Daoy (cell line): Measurements from ENCODE around the gene PHOSPHO2. TPM values are rescaled to one million over a fixed set of nuclear protein-coding genes. Genes with fewer than 3 reads are reported as not detected.
"Not testable (repeated sequence)": the region's sequence is repeated elsewhere in the genome, so short reads cannot be mapped to it uniquely, and the experiment has no call there.

Source experiments
- DNase-seq: peaks from one replicate; pipeline ENCODE4 v3.0.0-alpha.2; 2015; ENCODE audit warnings: low read depth
- total RNA-seq: library from RNA; depleted of rRNA; stranded (reverse); fragments of >200 nt; shearing (Covaris generic); gene quantifications from 2 replicates; pipeline ENCODE4 v1.2.3, GENCODE V29; 2014

PHOSPHO2 gene
- total RNA-seq, 1 experiment from 2014 or later, result 10.4 TPM

DNA sequence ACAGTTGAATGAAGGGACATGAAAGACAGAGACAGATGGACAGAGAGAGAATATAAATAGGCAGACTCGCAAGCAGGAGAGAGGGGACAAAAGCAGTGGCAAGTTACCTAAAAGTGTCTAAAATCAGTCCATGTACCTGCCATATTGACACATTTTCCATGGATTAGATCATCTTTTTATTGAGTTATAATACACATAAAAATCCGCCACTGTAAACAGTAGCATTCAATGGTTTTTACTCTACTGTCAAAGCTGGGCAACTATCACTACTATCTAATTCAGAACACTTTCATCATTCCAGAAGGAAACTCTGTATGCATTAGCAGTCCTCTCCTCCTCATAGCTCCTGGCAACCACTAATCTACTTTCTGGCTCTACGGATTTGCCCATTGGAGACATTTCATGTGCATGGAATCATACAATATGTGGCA, 10.1 kb upstream of the PHOSPHO2 start:
- no peak for DNase-seq

DNA sequence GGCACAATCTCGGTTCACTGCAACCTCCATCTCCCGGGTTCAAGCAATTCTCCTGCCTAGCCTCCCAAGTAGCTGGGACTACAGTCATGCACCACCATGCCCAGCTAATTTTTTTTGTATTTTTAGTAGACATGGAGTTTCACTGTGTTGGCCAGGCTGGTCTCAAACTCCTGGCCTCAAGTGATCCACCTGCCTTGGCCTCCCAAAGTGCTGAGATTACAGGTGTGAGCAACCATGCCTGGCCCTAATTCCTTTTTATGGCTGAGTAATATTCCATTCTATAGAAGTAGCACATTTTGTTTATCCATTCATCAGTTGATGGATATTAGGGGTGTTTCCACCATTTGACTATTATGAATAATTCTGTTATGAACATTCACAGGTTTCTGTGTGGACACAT, 9.6 kb upstream of the PHOSPHO2 start:
- not testable (repeated sequence) for DNase-seq

DNA sequence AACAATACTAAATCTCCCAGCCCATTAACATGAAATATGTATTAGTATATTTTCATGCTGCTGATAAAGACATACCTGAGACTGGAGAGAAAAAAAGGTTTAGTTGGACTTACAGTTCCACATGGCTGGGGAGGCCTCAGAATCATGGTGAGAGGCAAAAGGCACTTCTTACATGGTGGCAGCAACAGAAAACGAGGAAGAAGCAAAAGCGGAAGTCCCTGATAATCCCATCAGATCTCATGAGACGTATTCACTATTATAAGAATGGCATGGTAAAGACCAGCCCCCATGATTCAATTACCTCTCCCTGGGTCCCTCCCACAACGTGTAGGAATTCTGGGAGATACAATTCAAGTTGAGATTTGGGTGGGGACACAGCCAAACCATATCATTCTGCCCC, 7.4 kb upstream of the PHOSPHO2 start:
- DNase-seq, result not testable (repeated sequence)

DNA sequence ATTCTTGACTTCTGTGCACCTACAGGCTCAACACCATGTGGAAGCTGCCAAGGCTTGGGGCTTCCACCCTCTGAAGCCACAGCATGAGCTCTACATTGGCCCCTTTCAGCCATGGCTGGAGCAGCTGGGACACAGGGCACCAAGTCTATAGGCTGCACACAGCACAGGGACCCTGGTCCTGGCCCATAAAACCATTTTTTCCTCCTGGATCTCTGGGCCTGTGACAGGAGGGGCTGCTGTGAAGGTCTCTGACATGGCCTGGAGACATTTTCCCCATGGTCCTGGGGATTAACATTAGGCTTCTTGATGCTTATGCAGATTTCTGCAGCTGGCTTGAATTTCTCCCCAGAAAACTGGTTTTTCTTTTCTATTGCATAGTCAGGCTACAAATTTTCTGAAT, 6.3 kb upstream of the PHOSPHO2 start:
- DNase-seq, result not testable (repeated sequence)

DNA sequence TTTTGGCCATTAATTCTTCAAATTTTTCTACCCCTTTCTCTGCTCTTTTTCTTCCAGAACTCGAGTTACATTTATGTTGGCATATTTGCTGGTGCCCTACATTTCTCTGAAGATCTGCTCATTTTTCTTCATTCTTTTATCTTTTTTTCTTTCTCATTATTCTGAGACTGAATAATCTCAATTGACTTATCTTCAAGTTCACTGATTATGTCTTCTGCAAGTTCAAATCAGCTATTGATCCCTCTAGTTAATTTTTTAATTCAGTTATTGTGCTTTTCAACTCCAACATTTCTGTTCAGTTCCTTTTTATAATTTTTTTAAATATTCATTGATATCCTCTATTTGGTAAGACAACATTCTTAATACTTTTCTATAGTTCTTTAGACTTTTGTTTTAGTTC, 3.3 kb upstream of the PHOSPHO2 start:
- no peak for DNase-seq

DNA sequence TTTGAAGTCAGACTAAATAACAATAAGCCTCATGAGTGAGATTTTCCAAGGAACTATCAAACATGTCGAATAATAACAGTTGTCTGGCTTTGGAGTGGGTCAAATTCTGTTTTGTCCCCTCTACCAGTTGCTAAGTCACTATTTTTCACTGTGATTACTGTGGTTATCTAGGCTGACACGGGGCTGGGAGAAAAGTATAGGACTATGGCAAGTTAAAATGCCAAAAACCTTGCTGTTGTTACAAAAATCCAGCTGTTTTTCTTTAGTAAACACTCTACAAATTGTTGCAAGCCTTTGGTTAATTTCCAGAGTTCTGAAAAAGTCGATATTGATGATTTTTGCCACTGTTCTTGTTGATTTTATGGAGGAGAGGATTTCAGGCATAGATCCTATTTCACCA, 1.6 kb upstream of the PHOSPHO2 start:
- no peak for DNase-seq

DNA sequence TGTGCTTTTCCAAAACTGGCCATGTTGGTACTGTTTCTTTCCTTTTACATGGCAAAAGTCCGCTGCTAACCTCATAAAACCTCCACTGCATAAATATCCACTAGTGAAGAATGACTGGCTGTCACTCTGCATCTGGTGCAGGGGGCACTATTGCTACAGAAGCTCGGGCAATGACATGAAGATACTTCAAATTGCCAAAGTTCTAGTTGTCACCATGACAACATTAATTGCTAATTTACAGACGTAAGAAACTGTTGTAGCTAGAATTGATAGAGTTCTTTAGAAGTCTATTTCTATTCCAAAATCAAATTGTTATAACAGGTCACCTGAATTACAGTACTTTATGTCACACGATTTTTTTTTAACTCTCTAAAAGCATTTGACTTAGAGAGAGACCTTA, 909 bp upstream of the PHOSPHO2 start:
- DNase-seq, result no peak

DNA sequence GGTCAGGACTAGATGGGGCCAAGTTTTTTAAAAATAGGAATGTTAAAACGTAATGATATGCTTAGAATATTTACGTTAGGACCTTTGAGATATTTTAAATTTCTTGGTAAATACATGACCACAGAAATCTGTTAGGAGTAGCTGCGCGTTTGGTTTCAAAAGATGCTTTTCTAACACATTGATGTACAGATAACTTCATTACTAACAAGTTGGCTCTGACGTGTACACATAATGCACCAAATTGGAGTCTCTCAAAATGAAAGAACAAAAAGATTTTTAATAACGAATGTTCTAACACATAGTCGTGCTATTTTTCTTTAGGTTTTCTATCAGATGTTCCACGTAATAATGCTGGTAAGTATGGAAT, 608 bp downstream of the PHOSPHO2 start:
- no peak for DNase-seq

DNA sequence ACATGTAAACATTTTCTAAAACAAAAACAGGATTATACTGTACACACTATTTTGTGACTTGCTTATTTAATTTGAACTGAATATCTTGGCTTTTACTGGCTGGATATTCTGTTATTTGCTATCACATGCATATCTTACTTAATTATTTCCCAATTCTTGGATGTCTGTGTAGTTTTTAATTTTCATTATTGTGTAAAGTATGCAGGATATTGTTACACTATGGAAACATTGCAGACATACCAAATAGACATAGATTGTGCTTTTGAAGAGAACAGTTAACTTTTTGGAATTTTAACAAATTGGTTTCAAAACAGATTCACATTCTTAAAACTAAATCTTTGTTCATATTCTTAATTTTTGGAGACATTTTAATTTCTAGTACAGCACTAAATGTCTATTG, 2.1 kb downstream of the PHOSPHO2 start:
- no peak for DNase-seq

DNA sequence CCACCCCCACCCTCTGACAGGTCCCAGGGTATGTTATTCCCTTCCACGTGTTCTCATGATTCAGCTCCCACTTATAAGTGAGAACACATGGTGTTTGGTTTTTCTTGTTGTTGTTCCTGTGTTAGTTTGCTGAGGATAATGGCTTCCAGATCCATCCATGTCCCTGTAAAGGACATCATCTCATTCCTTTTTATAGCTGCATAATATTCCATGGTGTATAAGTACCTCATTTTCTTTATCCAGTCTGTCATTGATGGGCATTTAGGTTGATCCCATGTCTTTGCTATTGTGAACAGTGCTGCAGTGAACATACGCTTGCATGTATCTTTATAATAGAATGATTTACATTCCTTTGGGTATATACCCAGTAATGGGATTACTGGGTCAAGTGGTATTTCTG, 4.9 kb downstream of the PHOSPHO2 start:
- not testable (repeated sequence) for DNase-seq

DNA sequence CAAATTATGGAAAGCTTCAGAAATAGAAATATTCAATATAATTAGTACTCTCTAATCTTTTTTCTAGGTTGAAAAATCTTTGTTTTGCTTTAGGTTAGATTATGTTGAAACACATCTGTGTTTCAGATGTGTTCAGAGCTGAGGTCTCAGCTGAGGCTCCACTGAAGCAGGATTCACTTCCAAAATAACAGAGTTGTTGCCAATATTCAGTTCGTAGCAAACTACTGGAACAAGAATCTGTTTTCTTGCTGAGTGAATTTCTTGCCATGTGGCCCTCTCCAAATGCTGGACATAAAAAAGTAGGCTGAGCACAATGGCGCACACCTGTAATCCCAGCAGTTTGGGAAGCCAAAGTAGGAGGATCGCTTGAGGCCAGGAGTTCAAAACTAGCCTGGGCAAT, 8.7 kb downstream of the PHOSPHO2 start:
- no peak for DNase-seq

DNA sequence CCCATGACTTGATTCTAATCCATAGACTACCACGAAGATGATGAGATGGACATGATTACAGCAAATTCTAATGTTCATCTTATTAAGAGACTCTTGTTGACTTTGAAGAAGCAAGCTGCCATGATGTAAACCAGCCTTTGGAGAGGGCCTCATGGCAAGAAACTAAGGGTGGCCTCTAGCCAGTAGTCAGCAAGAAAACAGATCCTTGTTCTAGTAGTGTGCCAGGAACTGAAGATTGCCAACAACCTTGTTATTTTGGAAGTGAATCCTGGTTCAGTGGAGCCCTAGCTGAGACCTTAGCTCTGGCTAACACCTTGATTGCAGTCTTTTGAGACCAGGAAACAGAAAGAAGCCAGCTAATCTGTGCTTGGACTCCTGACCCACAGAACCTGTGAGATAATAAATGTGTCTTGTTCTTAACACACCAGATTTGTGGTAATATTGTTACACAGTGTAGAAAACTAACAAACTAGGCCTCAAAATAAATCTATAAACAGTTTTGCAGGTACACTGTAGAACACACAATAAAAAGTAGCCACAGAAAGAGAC, 10.0 kb downstream of the PHOSPHO2 start:
- no peak for DNase-seq

DNA sequence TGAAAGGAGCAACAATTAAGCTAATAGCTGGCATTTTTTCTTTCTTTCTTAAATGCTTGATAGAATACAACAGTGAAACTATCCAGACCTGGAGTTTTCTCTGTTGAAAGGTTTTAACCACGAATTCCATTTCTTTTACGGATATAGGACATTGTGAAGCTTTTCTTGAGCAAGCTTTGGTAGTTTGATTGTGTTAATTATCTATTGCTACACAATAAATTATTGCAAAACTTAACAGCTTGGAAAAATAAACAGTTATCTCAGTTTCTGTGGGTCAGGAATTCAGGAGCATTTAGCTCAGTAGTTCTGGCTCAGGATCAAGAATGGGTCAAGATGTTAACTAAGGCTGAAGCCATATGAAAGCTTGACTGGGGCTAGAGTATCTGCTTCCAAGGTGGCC, 11.7 kb downstream of the PHOSPHO2 start:
- no peak for DNase-seq

DNA sequence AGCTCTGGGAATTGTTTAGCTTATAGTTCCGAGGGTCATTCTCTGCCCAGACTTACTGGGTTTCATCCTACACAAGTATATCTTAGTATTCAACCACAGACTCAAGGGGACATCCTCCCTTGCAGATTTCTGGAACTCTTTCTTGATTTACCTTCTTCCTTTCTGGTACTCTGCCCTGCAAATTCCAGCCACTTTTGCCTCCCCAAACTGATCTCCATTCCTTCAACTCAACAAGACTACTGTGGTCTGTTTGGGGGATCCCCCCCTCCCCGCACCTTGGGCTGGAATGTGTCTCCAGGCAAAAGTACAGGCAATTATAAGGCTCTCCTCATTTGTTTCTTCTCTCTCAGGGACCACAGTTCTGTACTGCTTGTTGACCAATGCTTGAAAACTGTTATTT, 13.4 kb downstream of the PHOSPHO2 start:
- DNase-seq, result no peak

DNA sequence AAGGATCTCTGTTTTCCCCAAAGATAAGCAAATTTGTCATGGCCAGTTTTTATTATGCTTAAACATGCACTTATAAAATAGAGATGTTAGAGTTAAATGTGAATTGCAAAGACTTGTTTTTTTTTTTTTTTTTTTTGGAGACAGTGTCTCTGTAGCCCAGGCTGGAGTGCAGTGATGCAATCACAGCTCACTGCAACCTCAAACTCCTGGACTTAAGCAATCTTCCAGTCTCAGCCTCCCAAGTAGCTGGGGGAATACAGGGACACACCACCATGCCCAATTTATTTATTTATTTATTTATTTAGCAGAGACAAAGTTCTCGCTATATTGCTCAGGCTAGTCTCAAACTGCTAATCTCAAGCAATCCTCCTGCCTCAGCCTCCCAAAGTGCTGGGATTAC, 15.1 kb downstream of the PHOSPHO2 start:
- no peak for DNase-seq

DNA sequence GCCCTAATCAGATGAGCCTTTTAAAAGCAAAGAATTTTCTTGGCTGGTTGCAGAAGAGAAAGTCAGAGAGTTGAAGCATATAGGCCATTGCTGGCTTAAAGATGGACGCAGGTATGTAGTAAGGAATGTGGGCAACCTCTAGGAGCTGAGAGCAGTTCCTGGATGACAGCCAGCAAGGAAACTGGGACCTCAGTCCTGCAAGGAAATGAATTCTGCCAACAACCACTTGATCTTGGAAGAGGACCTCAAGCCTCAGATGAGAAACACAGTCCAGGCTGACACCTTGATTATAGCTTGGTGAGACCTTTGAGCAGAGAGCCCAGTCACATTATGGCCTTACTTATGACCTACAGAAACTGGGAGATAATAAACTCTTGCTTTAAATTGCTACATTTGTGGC, 15.7 kb downstream of the PHOSPHO2 start:
- no peak for DNase-seq

DNA sequence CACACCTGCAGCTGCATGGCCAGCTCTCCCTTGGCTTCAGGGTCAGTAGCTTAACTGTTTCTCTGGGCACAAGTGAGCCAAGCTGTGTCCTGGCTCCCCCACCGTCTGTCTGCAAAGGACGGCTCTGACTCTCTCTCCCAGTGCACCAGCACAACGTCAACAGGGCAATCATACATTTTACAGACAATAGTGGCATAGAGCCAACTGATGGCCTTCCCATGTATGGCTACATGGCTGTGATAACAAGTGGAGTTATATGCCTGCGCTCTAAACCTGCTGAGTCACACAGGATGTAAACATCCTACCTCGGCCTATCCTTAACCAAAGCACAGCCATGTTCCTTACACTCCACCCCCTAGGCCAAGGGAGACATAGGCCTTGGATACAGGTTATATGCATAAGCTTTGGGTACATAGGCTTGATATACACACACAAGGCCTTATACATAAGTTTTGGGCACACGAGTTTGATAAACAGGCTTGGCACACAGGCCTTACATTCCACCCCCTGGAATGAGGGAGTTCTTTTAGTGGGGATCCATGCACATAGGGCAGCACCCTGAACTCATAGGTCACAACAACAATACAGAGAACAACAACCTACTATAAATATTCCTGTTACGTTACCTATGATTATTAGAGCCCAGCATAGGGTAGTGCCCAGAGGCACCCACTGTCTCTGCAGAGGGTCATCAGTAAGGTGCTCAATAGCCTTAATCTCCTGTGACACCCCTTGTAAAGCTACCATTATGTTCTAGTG, 17.7 kb downstream of the PHOSPHO2 start:
- DNase-seq, result no peak

DNA sequence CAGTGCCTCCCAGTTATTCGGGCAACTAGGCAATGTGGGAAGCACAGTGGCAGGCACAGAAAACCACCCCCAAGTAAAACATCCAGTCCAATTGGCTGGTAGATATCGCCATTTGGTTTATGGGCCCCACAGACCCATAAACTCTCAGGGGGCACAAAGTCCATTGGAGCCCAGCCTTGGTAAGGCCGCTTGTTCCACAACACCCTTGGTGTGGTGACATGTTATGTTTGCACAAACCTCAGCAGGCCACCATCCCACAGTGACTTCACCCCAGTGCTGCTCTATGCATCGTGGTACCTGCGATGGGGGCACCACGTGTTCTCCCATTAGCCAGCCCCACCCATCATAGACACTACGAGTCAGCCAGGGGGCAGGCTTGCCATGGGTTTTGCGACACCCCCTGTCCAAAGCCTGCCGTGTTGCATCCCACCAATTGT, 18.5 kb downstream of the PHOSPHO2 start:
- DNase-seq, result no peak

DNA sequence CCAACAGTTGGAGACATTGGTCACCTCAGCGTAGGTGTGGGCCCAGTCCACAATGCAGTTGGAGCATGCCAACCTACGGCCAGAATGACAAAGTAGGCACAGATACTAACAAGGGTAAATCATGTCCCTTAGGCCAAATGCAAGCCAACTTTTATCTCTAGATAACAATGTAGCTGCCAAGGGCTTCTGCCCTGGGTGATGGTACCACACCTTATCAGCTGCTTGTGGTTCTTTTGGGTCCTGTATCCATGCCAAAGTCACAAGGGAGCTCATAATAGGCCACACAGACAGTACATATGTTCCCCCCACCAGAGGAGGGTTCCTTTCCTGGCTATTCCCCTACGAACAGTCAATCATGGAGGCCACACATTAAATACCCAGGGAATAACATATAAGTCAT, 19.1 kb downstream of the PHOSPHO2 start:
- DNase-seq, result no peak

DNA sequence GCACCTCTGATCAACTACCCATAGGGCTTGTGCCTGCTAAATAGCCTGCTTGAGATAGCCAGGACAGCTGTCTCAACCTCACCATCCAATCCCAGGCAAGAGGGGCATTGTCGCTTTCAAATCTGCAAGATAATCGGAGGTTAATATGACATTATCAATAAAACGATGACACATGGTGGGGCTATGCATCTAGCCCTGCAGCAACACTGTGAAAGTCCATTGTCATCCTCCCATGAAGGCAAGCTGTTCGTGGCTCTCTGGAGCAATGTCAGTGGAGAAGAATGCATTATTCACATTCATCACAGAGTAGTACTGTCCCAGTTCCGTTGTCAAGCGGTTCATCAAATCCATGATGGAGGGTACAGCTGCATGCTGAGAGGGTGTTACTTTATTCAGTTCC, 20.4 kb downstream of the PHOSPHO2 start:
- DNase-seq, result no peak

DNA sequence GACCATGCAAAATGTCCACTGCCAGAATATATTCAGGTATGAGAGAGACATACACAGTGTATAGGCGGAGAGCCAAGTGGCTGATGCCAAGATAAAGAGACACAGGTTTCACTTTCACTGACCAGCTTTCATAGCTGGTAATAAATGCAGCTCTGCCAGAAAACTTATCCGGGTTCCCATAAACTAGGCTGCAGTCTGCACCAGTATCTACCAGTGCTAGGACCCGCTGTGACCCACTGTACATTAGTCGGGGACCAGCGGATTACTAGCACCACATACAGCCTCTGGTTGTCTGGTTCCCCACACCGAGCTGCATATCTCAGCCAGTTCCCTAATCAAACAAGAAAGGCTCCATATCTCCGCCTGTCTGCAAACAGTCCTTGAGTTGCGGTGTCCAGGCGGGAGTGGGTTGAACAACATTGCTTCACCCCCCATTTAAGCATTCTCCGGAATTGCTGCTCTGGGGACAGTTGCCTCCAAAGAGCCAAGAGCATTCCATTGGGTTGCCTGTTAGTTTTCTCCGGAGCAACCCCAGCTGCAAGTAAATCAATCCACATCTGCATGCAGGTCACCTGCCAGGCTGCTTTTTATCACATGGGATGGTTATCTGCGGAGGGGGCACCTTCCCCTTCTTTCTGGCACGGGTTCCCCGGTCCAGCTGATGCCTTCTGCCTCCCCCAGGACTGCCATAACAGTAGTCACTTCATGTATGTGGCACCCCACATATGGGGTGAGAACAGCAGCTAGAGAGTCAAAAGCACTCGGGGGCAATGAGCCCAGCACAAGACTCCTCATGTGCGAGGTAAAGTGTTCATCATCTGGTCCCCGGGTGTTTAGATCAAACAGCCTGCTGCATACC, 21.3 kb downstream of the PHOSPHO2 start:
- DNase-seq, result peak; percentile 45

DNA sequence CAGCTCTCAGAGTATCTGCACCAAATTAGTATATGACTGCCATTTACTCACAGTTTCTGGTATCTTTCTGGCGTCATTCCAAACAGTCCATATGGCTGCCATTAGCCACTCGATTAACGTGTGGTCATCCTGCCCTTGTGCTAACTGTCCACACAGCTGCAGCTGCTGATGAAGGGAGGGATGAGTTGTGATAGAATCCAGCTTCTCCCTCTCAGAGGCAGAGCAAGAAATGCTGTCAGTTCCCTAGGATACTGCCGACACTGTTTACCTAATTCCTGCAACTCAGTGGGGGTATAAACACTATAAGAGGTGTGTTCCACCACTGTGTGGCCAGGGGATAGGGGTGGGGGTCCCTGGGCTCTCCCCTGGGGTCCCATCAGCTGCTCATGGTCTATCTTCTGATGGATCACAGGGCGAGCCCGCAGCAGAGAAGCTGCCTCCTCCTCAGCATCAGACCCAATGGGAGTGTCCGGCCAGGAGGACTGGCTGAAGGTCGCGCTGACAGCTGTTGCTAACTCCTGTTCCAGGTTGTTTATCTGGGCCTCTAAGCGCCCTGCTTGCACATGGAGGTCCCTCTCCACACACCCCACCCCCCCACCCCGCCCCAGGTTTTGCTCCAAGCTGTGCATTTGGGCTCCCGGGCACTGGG, 22.1 kb downstream of the PHOSPHO2 start:
- DNase-seq, result peak; percentile 40
